ENCODE measurements around the gene RASGRF1.

DNA sequence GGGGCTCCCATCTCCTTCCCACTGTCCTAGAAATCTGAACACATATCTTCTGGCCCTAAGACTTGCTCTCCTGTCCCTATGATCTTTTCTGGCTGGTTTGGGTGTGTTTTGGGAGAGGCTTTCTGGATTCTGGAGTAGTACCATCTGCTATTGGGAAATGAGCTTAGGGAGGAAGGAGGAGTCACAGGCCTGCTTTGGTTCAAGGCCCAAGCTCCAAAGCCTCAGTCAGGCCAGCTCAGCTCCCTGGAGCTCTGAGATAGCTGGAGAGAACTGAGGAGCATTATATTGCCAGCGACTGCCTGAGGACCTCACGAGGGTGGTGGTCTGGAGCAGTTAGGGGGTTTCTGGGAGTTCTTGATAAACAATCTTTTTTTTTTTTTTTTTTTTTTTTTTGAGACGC, 18.7 kb downstream of the RASGRF1 start:
- TF ChIP-seq, protein P1, sequence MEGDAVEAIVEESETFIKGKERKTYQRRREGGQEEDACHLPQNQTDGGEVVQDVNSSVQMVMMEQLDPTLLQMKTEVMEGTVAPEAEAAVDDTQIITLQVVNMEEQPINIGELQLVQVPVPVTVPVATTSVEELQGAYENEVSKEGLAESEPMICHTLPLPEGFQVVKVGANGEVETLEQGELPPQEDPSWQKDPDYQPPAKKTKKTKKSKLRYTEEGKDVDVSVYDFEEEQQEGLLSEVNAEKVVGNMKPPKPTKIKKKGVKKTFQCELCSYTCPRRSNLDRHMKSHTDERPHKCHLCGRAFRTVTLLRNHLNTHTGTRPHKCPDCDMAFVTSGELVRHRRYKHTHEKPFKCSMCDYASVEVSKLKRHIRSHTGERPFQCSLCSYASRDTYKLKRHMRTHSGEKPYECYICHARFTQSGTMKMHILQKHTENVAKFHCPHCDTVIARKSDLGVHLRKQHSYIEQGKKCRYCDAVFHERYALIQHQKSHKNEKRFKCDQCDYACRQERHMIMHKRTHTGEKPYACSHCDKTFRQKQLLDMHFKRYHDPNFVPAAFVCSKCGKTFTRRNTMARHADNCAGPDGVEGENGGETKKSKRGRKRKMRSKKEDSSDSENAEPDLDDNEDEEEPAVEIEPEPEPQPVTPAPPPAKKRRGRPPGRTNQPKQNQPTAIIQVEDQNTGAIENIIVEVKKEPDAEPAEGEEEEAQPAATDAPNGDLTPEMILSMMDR (conservative IDR thresholded peaks at IDR 0.05; ENCODE audit: low read length): no peak
- no peak for TF ChIP-seq EZH2phosphoT487 (IDR thresholded peaks at IDR 0.05; ENCODE audit: borderline replicate concordance, low read depth, low read length)

Data from OCI-LY7 (cell line).